Kidney capillary endothelial cell (primary cell): ENCODE measurements around the gene AUP1.

Experiments used
- DNase-seq: peaks from one replicate; pipeline ENCODE4 v3.0.0-alpha.2; 2018; ENCODE audit warnings: low spot score

Gene AUP1

DNA sequence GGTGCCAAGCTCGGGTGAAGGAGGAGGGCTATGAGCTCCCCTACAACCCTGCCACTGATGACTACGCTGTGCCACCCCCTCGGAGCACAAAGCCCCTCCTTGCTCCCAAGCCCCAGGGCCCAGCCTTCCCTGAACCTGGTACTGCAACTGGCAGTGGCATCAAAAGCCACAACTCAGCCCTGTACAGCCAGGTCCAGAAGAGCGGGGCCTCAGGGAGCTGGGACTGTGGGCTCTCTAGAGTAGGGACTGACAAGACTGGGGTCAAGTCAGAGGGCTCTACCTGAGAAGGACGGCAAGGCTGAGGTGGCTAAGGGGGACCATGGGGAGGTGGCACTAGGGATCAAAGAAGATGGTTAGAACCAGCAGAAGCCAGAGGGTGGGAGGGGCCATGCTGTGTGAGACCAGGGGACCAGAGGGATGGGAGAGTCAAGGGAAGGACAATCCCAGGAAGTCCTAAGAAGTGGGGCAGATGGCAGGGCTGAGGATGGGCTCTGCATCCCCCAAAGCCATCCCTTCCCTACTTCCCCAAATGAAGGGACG lies 27.4 kb upstream of the AUP1 start:
- DNase-seq = no peak

DNA sequence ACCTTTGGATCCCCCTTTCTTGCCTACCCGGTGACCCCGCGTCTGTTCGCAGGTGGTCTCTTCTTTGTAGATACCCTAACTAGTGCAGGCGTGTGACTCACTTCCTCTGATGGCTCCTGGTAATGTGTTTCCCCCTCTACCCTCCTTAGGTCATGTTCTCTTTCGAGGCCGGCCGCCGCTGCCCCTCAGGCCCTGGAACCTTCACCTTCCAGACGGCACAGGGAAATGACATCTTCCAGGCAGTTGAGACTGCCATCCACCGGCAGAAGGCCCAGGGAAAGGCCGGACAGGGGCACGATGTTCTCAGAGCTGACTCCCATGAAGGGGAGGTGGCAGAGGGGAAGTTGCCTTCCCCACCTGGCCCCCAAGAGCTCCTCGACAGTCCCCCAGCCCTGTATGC lies 26.7 kb upstream of the AUP1 start:
- DNase-seq = no peak

DNA sequence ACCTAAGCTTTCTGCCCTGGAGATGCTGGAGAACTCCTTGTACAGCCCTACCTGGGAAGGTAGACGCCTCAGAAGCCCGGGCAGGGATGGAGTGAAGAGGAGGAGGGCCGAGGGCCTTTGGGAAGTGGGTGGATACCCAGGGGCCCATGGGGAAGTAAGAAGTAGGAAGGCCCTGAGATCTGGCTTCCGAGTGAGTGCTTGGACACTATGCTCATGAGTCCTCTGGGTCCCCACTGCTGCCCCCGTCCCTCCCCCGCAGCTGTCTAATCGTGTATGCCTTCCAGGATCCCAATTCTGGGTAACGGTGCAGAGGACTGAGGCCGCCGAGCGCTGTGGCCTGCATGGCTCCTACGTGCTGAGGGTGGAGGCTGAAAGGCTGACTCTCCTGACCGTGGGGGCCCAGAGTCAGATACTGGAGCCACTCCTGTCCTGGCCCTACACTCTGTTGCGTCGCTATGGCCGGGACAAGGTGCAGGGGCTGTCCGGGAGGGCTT lies 26.2 kb upstream of the AUP1 start:
- no peak for DNase-seq

DNA sequence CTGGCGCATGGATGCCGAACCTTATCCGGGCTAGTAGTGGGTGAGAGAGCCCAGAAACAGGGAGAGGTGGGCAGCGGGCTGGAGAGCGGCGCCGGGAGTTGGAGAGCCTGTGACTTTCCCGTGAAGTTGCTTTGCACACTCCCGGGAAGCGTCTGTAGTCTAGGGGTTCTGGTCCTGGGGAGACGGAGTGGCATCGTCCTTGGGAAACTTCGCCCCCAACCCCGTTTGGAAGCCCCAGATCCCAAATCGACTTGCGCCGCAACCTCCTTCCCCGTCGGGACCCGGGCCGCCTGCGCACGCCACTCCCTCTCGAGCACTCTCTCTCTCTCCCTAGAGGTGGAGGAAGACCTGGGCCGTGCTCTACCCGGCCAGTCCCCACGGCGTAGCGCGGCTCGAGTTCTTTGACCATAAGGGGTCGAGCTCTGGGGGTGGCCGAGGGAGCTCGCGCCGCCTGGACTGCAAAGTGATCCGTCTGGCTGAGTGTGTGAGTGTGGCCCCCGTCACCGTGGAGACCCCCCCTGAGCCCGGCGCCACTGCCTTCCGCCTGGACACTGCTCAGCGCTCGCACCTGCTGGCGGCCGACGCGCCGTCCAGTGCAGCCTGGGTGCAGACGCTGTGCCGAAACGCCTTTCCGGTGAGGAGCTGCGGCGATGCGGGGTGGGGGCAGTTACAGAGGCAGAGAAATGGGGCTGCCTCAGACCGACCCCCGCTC lies 25.5 kb upstream of the AUP1 start:
- no peak for DNase-seq

DNA sequence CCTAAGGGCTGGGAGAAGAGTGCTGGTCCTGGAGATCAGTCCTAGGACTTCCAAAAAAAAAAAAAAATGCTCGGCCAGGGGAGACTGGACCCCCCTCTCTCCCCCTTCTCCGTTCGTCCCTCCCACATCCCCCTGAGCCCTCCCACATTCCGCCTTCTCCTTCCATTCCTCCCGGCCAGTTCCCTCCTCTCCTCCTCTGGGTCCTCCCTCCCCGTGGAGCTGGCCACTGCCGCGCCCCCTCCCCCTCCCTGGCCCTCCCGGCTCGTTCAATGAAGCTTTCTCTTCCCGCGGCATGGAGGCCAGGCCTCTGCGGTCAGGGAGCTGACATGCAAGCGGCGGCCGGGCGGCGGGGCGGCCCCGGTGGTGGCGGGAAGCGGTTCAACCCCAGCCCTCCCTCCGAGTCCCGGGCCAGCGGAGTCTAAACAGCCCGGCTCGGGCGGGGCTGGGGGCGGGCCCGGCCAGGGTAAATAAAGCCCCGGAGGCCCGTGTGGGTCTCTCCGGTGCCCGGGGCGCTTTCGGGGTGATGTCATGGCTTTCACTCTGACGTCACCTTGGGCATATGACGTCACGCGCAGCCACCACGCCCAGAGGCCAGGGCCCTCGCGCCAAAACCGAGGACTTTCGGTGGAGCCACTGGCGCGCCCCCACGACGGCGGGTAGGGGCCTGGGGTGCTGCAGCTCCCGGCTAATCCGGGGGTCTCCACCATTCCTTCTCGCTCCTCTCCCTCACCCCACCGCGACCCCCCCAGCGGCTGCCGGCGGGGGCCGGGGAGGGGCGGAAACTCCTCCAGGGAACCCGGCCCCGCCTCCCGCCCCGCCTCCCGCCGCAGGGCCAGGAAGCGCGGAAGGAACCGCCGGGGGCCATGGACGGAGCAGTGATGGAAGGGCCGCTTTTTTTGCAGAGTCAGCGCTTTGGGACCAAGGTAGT lies 24.6 kb upstream of the AUP1 start, which contains the start of the genes DOK1 and LOXL3:
Gene DOK1, plus strand, starts transcription at position 829 of the 928 bp plus-strand sequence. Its CDS starts 35 bp downstream, at position 864.
Gene LOXL3, minus strand, starts transcription at position 51 of the 928 bp plus-strand sequence. CDS start 1,308 bp downstream, outside the sequence.
- DNase-seq = peak; percentile 66

DNA sequence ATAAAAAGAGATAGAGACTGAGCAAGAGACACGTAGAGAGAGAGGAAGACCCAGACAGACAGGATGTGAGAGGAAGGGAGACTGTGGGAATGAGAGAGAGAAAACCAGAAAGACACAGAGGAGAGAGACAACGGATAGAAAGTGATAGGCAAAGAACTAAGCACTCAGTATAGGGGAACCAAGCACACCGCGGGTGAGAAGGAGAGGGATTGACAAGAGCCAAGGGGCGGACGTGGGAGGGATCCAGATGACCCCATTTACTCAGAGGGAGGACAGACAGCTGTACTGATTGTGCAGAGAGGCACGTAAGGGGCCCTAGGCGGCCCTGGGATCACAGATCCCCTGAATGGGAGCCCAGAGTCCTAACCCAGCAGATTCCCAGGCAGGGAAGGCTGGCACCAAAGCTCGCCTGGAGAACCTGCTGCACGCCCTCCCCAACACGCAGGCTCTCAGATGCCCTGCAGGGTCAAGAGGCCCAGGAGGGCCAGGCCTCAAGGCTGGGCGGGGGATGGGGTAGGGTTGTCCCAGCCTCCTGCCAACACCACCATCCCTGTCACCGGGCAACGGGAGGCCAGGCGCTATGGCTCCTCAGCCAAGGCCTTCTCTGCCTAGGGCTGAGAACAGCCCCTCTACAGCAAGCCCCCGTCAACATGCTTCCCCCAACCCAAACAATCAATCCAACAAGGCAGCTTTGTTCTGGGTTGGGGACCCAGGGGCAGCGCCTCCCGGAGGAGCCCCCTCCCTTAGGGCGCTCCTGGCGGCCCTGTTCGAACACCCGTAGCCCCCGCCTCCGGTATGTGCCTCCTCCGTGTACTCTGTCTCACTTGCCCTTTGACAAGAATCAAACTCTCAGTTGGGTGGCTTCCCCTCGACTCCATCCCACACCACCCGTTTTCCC lies 23.7 kb upstream of the AUP1 start:
- no peak for DNase-seq

DNA sequence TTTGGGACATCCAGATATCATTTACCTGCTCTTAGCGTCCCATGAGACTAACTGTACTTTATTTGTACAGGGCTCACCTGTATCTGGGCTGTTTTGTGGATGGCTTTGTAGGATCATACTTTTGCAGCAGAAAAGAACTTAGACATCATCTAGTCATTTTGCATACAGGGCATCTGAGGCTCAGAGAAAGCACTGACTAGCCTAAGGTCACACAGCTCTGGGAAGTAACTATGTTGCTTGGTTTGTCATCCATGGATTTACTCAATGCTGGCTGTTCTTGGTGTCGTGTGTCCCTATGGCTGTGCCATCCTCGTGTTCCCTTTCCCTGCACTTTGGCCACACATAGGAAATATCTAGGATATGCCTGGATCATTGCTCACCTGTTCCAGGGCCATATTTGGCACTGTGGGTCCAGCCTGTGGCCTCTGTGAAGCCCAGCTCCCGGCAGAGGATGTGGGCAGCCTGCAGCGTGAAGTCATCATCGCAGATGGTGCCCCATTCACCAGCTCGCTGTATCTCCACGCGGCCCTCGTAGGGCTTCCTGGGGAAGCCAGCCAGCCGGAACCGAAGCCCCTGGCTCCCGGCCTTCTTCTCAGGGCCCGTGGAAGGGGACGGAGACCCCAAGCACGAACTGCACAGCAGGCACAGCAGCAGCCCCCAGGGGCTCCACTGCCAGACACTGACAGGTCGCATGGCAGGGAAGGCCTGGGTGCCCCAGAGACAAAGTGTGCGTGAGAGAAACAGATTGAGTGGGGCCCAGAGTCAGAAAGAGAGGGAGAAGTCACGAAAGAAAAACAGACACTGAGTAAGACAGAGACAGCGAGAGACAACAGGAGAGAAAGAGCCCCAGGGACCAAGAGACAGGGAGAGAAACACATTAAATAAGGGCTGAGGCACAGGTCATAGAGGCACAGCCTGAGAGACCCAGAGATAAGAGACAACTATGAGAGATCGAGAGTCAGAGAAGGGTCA lies 22.7 kb upstream of the AUP1 start:
- no peak for DNase-seq

DNA sequence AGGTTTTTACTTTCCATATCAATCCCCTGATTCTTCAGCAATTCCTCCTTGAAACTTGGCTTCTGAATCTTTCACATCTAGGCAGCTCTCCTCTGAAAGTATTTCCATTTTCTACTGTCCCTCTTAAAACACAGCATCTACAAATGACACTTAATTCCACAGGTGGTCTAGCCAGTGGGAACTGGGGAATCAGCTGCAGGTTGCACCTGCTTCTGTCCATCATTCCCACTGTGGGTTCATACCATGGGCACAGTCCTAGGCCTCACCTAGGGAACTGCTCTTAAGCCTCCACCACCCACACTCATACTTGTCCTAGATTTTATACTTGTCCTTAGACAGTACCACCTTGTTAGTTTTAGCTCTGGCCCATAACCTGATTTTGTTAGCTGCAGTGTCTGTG lies 22.0 kb upstream of the AUP1 start:
- no peak for DNase-seq

DNA sequence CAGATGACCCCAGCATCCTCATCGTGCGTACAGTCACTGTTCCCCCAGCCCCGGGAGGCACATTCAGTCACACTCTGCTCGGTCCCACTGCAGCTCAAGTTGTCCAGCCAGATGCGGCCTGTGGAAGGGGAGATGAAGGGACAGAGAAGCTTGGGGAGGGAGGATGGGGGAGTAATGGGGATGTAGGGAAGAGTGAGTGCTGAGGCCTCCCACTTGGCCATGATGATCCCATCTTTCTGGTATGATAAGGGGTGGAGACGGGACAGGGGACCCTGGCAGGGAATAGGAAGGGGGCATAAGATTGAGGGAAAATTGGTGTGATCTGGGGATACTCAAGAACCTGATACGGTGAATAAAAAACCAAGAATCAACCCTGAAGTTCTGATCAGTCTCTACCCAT lies 20.7 kb upstream of the AUP1 start:
- DNase-seq = no peak

DNA sequence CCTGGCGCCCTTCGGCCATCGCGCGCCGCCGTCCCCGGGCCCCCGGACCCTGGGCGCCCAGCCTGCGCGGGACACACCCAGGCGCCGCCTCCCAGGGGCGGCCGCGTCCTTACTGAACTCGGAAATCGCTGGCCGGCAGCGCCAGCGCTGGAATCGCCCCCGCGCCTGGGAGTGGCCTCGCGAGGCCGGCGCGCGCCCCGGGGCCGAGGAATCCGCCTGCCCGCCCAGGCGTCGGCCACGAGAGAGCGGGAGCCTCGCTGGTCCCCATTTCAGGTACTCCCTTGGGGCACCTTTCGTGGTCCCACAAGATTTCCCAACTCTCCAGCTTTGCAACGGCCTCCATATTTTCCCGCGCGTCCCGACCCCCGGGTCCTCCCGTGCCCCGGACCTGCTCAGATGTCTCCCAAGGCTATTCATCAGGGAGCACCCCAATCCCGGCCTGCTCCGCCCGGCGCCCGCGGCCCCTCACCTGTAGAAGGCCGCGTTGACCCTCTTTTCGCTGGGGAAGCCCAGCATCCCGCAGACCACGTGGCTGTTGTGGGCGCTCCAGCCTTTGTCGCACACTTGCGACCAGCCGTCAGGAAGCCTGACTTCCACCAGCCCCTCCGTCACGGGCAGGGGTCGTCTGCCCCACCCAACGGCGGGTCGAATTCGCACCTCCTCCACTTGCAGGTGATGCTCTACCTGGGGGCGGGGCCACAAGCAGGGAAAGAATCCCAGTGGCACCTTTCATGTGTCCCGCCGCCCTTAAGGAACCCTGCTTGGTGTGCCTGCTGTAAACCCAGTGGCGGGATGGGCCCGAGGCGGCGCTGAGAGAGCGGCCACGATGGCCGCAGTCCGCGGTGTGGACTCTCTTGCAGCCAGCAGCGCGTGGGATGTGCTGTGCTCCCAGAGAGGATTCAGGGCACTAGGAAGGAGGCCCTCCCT lies 19.7 kb upstream of the AUP1 start:
- DNase-seq = no peak

DNA sequence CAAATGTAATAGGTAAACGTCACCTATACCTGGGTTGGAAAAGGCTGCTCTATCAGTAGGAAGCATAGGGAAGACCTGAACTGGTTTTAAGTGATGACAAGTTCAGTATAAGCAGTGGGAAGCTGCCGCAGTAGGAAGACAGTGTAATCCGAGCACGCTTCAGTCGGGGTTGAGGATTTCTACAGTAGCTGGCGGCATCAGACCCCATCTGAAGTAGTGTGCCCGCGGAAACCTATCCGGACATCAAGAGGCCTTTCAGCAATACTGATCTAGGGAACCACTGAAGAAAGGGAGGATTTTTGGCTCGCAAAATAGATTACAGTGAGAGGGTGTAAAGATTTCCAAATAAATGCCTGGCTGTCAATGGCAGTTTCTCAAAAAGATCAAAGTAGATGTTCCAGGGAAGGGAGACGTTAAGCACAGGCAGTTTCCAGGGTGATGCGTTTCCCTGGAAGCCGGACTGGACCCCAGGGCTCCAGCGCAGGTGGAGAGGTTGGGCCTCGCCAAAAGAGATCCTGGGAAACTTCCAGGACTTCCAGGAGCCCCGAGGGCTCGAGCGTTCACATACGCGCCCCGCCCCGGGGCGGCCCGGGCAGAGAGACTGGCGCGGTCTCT lies 18.9 kb upstream of the AUP1 start:
- DNase-seq = no peak

DNA sequence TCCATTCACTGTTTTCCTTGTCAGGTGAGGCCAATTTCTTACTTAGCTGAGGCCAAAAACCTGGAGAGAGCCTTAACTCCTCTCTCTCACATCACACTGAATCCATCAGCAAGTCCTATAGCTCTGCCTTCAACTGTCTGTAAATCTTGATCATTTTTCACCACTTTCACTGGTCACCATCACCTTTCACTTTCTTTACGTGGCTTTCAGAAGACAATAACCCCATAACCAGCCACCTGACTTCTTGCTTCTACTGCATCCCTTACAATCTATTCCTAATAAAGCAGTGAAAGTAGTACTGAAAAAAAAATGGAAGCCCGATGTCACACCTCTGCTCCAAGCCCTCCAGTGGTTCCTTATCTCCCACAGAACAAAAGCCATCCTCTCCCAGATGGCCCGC lies 16.5 kb upstream of the AUP1 start:
- DNase-seq = no peak

DNA sequence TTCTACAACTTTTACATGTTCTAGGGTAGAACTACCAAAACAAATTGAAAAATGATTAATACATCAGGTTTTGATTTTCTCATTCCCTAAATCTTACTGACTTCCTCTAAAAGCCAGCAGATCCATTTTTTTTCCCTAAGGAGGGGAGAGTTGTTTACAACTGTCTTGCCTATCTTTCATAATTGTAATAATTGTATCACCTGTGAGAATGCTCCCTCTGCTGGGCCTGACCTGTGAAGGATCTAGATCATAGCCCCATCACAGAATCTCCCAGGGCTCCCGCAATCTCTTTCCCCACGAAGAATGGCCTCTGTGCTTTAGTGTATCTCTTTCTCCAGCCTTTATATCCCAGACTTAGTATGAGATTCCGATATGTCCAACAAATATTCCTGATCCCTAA lies 15.1 kb upstream of the AUP1 start:
- no peak for DNase-seq

DNA sequence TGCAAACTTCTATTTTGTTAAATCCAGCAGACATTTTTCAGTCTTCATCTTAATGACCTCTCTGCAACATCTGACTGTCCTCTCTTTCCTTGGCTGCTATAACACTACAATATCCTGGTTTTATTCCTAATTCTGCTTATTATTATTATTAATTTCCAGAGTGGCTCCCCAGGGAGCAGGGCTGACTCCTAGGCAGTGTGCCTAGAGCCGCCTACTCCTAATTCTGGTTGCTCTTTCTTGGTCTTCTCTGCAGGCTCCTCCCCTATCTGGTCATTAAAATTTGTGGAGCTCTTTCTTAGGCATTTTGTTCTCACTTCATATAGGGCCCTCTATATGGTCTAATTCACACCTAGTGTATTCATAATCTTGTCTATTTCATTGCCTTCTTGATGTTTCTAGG lies 13.5 kb upstream of the AUP1 start:
- DNase-seq = no peak

DNA sequence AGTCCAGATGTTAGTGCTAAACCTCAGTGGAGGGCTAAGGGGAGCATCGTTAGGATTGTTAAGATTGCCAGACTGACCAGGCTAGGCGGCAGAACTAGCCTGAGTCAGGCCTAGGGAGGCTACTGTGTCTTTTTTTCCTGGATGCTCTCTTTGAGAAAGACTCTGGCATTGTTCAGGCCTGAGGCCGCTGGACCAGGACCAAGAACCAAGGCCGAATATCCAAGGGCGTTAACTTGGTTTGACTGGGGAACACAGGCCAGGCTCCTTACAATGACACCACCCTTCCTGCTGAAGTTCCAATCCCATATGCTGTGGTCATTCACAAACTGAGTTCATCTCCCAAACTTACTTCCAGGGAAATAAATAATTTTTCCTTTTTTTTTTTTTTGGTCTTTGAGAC lies 10.8 kb upstream of the AUP1 start:
- DNase-seq = no peak

DNA sequence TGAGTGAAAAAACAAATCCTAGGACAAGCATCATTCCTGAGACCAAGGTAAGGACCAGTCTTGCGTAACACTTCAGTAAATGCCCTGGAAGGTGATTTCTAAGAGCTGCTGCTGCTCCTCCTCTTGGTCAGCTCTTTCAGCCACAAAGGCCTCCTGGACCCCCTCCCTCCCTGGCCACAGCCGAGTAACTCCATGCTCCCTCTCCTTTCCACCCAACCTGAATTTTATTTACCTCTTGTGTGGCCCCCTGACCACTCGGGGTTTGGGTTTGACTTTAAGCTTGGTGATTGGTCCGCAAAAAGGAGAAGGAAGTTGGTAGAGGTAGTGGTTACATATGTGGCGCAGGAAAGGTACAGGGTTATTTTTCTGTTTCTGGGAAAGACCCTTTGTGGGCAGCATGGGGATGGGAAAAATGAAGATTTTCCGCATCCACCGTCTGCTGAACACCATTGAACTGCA lies 9.4 kb upstream of the AUP1 start:
- DNase-seq = no peak

DNA sequence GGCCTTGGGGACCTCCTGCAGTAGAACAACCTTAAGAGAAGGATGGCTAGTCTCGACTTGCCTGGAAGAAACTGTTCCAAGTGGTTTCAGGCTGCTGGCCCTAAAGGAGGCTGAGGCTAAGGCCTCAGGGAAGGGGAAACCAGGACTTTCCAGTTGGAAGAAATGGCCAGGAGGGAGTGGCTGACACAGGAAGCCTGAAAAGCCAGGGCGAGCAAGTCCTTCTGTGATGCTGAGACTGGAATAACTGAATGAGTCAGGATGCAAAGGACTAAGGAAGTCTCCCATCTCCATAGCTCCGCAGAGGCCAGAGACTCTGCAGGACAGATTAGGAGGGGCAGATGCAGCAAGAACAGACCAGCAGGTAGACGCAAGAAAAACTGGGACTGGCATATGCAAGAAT lies 7.6 kb upstream of the AUP1 start:
- no peak for DNase-seq

DNA sequence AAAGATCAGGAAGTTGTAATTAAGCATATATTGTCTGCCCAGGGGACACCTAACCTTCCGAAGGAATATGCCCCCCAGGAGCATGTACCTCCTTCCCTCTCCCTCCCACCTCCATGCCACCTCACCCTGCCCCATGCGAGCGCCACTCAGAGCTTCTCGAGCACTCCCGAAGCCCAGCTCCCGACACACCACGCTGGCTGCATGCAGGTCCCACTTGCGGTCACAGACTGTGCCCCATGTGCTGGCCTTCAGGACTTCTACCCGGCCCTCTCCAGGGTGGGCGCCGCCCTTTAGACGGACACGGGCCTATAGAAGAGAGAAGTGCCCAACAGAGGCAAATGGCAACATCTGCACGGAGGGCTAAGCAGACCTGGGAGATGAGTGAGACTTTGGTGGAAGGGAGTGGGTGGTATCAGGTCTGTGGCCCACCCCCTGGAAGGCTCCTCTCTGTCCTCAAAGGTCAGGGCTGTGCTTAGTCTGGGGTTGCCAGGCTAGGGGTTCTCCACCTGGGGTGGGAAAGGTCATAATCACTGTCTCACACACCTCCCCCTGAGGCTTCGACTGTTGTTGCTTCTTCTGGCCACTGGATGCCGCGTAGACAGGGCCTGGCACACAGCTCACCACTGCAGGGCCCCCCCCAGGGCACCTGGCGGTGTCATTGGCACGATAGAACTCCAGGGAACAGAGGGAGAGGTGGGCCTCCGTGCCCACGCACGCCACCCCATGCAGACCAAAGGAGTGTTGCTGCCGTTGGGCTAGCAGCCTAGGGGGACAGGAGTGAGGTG lies 6.9 kb upstream of the AUP1 start:
- no peak for DNase-seq
